Activated CD4-positive, alpha-beta T cell treated with anti-CD3 and anti-CD28 coated beads, Interleukin-2, amount 50 U/mL, for 1 hour (primary cell): ENCODE data around the gene OTOGL.

Experiments
- DNase-seq: peaks from one replicate; pipeline ENCODE4 v3.0.0-alpha.2; 2020

Gene OTOGL

DNA sequence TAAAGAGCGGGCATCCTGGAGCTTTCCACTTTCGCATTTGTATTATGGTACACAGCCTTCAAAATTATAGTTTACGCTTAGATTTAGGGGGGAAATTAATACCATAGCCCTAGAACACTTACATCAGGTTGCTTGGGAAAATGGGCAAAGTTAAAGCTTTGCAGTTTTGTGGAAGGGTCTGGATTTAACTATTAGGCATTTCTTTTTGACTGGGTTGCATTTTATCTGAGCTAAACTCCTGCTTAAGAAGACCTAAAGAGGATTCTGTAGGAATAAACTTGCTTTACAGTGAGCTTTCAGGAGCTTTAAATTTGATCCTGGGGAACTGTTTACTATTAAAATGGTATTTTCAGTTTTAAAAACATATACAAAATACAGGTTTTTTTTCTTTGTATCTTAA lies 301.9 kb downstream of the OTOGL start:
- DNase-seq: no peak

DNA sequence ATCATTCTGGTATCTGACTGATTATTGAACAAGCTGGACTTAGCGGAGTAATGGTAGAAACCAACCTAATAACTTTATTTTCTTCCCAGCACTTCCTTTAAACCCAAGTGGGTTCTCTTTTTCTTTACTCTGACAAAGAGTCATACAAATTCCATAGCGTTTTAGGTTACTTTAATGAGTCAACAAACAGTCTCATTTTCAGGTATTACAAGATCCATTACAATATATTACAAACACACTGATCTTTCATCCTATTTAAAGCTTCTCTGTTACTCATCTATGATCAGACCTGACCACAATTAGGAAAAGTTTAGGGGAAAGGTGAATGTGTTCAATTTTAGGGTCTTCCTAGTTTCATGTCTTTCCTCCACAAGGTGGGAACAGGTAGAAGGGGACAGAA lies 305.3 kb downstream of the OTOGL start:
- no peak for DNase-seq

DNA sequence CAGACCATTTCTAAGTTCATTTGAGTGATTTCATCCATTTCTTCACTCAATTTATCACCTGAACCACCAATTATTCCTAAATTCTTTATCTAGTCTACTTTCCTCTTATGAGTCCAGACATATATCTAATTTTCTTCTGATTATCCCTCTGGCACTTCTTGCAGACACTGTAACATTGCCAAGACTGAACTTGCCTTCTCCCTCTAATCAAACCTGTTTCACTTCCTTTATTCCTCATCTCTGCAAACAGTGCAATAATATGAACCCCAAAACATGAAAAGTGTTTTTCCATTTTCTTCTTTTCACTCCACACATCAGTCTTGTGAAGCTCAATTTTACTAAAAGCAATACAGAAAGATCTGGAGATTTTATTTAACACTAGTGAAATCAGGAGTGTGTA lies 306.9 kb downstream of the OTOGL start:
- DNase-seq: no peak

DNA sequence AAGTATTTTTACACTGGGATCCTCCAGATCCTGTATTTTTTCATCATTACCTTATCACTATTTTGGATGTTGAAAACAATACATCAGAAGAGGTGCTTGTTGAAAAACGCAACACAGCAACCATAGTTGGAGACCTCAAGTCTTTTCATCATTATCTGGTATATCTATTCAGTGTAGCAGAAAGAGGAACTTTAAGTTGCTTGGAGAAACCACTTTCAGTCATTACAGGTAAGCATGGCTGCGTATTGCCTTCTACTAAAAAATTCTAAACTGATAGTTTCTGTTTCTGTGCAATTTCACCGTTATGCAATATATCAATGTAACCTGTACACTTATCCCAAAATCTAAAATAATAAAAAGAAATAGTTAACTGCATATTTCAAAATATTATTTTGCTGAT lies 312.4 kb downstream of the OTOGL start:
- no peak for DNase-seq

GRCh38 chr12:80412343-80412953 lies 313.1 kb downstream of the OTOGL start:
- DNase-seq: no peak

DNA sequence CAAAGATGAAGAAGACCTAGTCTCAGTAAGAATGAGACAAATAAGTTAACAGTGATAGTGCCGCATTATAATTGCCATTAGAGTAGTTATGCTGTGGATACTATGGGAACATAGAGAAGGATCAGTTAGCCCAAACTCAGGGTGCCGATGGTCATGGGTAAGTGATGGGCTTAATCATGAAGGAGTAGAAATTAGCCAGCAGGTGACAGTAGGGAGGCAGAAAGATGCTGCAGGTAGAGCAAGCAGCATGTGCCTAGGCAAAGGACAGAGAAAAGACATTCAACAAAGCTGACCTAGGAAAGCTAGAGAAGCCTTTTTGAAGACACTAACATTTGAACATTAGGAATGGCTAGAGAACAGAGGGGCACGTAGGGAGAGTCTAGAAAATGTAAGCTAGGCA lies 314.1 kb downstream of the OTOGL start:
- no peak for DNase-seq

DNA sequence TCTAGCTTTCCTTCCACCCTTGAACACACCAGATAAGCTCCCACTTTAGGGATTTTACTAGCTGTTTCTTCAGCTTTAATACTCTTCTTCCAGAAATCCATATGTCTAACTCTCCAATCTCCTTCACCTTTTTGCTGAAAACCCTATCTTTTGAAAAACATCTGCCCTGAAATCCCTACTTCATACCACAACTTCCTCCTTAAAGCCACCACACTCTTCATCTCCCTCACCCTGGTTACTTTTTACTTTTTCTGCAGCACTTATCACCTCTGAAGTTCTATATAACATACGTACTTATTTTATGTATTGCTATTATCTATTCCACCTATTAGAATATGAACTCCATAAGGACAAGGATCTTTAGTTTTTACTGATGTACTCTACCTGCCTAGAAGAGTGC lies 316.1 kb downstream of the OTOGL start:
- no peak for DNase-seq

GRCh38 chr12:80419644-80420043 lies 320.3 kb downstream of the OTOGL start:
- DNase-seq: no peak

GRCh38 chr12:80420075-80420474 lies 320.7 kb downstream of the OTOGL start:
- no peak for DNase-seq

- no peak for DNase-seq
Observed at GRCh38 chr12:80422550-80422949, 323.2 kb downstream of the OTOGL start.
